ENCODE measurements around the gene PALLD.

DNA sequence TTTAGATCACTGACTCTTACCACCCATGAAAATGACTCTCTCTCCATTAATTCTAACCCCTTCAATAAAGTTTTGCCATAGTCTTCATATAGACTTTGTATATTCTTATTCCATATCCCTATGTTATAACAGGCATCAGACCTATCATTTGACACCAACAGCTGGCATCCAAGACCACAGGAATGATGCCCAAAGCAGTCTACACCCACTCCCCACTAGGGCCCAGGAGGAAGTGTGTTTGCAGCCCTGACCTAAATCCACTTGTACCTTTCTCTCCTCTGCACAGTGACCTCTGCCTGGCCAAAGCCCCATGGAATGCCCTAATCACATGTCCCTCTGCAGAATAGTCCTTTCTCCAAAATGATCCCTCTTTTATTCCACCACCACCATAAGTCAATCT, 294.0 kb downstream of the PALLD start:
- TF ChIP-seq, protein P1, sequence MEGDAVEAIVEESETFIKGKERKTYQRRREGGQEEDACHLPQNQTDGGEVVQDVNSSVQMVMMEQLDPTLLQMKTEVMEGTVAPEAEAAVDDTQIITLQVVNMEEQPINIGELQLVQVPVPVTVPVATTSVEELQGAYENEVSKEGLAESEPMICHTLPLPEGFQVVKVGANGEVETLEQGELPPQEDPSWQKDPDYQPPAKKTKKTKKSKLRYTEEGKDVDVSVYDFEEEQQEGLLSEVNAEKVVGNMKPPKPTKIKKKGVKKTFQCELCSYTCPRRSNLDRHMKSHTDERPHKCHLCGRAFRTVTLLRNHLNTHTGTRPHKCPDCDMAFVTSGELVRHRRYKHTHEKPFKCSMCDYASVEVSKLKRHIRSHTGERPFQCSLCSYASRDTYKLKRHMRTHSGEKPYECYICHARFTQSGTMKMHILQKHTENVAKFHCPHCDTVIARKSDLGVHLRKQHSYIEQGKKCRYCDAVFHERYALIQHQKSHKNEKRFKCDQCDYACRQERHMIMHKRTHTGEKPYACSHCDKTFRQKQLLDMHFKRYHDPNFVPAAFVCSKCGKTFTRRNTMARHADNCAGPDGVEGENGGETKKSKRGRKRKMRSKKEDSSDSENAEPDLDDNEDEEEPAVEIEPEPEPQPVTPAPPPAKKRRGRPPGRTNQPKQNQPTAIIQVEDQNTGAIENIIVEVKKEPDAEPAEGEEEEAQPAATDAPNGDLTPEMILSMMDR (IDR thresholded peaks at IDR 0.05; ENCODE audit: control extremely low read depth in 1 of 3, insufficient read depth in 1 of 3, low read depth in 1 of 3, low read length in 3 of 3): no peak
- no peak for TF ChIP-seq POLR2A (IDR thresholded peaks at IDR 0.05; ENCODE audit: control extremely low read depth in 1 of 2, low read depth in 2 of 2, low read length in 2 of 2)
- no peak for TF ChIP-seq EP300 (IDR thresholded peaks at IDR 0.05; ENCODE audit: borderline replicate concordance in 1 of 2, low read depth in 2 of 2, low read length in 2 of 2)
- TF ChIP-seq YY1 (IDR thresholded peaks at IDR 0.05; ENCODE audit: low read depth, low read length): no peak
- no peak for TF ChIP-seq MAFK (IDR thresholded peaks at IDR 0.05; ENCODE audit: low read depth, low read length)
- TF ChIP-seq JUND (IDR thresholded peaks at IDR 0.05; ENCODE audit: low read length): no peak
- TF ChIP-seq RFX5 (IDR thresholded peaks at IDR 0.05; ENCODE audit: borderline replicate concordance, low read depth, low read length): no peak
- TF ChIP-seq GTF2F1 (IDR thresholded peaks at IDR 0.05; ENCODE audit: borderline replicate concordance, low read depth, low read length): no peak
- TF ChIP-seq CREB1 (IDR thresholded peaks at IDR 0.05): no peak
- TF ChIP-seq SIN3A (conservative IDR thresholded peaks at IDR 0.05 in 1 of 2, IDR thresholded peaks at IDR 0.05 in 1 of 2; ENCODE audit: low read depth in 1 of 2, low read length in 2 of 2): no peak
- no peak for TF ChIP-seq NRF1 (IDR thresholded peaks at IDR 0.05; ENCODE audit: low read depth, low read length)
- no peak for TF ChIP-seq POLR2AphosphoS5 (IDR thresholded peaks at IDR 0.05; ENCODE audit: low read depth, low read length)

Data from H1 (cell line).